Karpas-422 (cell line): Measurements from ENCODE around the gene ATP5PB. TPM values are rescaled to one million over a fixed set of nuclear protein-coding genes. Genes with fewer than 3 reads are reported as not detected.
A peak's percentile ranks its signal among the peaks of the same experiment; 100 is the strongest.

Experiments used
- DNase-seq: peaks from one replicate; pipeline ENCODE4 v3.0.0-alpha.2; 2015
- H2AFZ ChIP-seq: fragments of 200-600 bp; sonication (generic); 2 replicates; pipeline ENCODE4 v1.6.1; 2014; ENCODE audit warnings: antibody characterized with exemption, low read length, mixed read lengths
- H3K27ac ChIP-seq: fragments of 200-600 bp; sonication (generic); 2 replicates; pipeline ENCODE4 v1.5.1; 2014; ENCODE audit warnings: mild to moderate bottlenecking, low read length, moderate library complexity
- H3K27me3 ChIP-seq: fragments of 200-600 bp; sonication (generic); 2 replicates; pipeline ENCODE4 v1.6.1; 2014; ENCODE audit warnings: low read length, mixed read lengths
- H3K36me3 ChIP-seq: fragments of 200-600 bp; sonication (generic); 2 replicates; pipeline ENCODE4 v1.6.1; 2014; ENCODE audit warnings: low read length, mixed read lengths; ENCODE audit not compliant: insufficient read depth
- H3K4me1 ChIP-seq: fragments of 200-600 bp; sonication (generic); 2 replicates; pipeline ENCODE4 v1.6.1; 2014; ENCODE audit warnings: mild to moderate bottlenecking, low read length, mixed read lengths
- H3K4me2 ChIP-seq: fragments of 200-600 bp; sonication (generic); 2 replicates; pipeline ENCODE4 v1.6.1; 2014; ENCODE audit warnings: low read length, low read depth, mild to moderate bottlenecking; ENCODE audit not compliant: poor library complexity, severe bottlenecking
- H3K4me3 ChIP-seq: fragments of 200-600 bp; sonication (generic); 2 replicates; pipeline ENCODE4 v1.5.1; 2014; ENCODE audit warnings: mild to moderate bottlenecking, antibody characterized with exemption, low read length, mixed read lengths
- H3K79me2 ChIP-seq: fragments of 200-600 bp; sonication (generic); 2 replicates; pipeline ENCODE4 v1.6.1; 2014; ENCODE audit warnings: mild to moderate bottlenecking, low read length, mixed read lengths
- H3K9ac ChIP-seq: fragments of 200-600 bp; sonication (generic); 2 replicates; pipeline ENCODE4 v1.6.0; 2014; ENCODE audit warnings: low read length
- H3K9me2 ChIP-seq: fragments of 200-600 bp; sonication (generic), shearing (Covaris generic); replicated peaks from 2 replicates; pipeline ENCODE4 v1.6.0; 2014; ENCODE audit warnings: mild to moderate bottlenecking, low read length, moderate library complexity; ENCODE audit not compliant: insufficient read depth
- H3K9me3 ChIP-seq: fragments of 300-700, 200-600 bp; sonication (generic); 2 replicates; pipeline ENCODE4 v1.6.1; 2014; ENCODE audit warnings: low read length, mixed read lengths
- H4K20me1 ChIP-seq: fragments of 200-600 bp; sonication (generic); 2 replicates; pipeline ENCODE4 v1.6.1; 2014; ENCODE audit warnings: mild to moderate bottlenecking, antibody characterized with exemption, low read length, low read depth; ENCODE audit not compliant: insufficient read depth
- total RNA-seq: library from RNA; depleted of rRNA; stranded (reverse); fragments of >200 nt; shearing (Covaris generic); gene quantifications from 2 replicates; pipeline ENCODE4 v1.2.3, GENCODE V29; 2014; ENCODE audit warnings: low replicate concordance

Gene ATP5PB
- total RNA-seq, 1 experiment from 2014 or later: 590 TPM

- no peak for DNase-seq
- H3K9ac ChIP-seq: no peak overlapping the region
- no peak overlapping the region for H3K4me3 ChIP-seq
- H3K27me3 ChIP-seq: no peaks in the 10 kb centered on the region
- no peaks in the 10 kb centered on the region for H3K9me2 ChIP-seq
- no peak overlapping the region for H2AFZ ChIP-seq
- no peaks in the 10 kb centered on the region for H3K36me3 ChIP-seq
- no peaks in the 10 kb centered on the region for H3K79me2 ChIP-seq
- H3K4me2 ChIP-seq: no peak overlapping the region
- peaks cover 4% of the 10 kb centered on the region; the same call in 1 of the 2 replicates for H3K4me1 ChIP-seq
- H3K27ac ChIP-seq: no peak overlapping the region
- no peaks in the 10 kb centered on the region for H4K20me1 ChIP-seq
- no peaks in the 10 kb centered on the region for H3K9me3 ChIP-seq
Measured at GRCh38 chr1:111491070-111491469, 41.8 kb downstream of the ATP5PB start.

GRCh38 chr1:111496398-111496797 lies 47.1 kb downstream of the ATP5PB start:
- no peak for DNase-seq

GRCh38 chr1:111497592-111497991 lies 48.3 kb downstream of the ATP5PB start:
- Histone ChIP-seq H3K27ac (no peak overlapping the region), H3K4me3 (no peak overlapping the region), H3K9me2 (no peaks in the 10 kb centered on the region), H3K4me2 (no peak overlapping the region), H3K4me1 (peaks cover 4% of the 10 kb centered on the region; the same call in 1 of the 2 replicates), H3K27me3 (no peaks in the 10 kb centered on the region), H3K79me2 (no peaks in the 10 kb centered on the region), H3K9ac (no peak overlapping the region), H3K36me3 (no peaks in the 10 kb centered on the region), H4K20me1 (no peaks in the 10 kb centered on the region), H3K9me3 (no peaks in the 10 kb centered on the region), H2AFZ (no peak overlapping the region)
- no peak for DNase-seq

More at GRCh38 chr1:111496398-111496797, 47.1 kb downstream of the ATP5PB start:
- H3K9me2 ChIP-seq: no peaks in the 10 kb centered on the region
- H3K9me3 ChIP-seq: no peaks in the 10 kb centered on the region
- no peaks in the 10 kb centered on the region for H3K27me3 ChIP-seq
- H3K36me3 ChIP-seq: no peaks in the 10 kb centered on the region
- no peak overlapping the region for H3K4me2 ChIP-seq
- H3K4me3 ChIP-seq: no peak overlapping the region
- H3K27ac ChIP-seq: no peak overlapping the region
- H3K79me2 ChIP-seq: no peaks in the 10 kb centered on the region
- no peak overlapping the region for H2AFZ ChIP-seq
- H4K20me1 ChIP-seq: no peaks in the 10 kb centered on the region
- H3K9ac ChIP-seq: no peak overlapping the region
- peaks cover 4% of the 10 kb centered on the region; the same call in 1 of the 2 replicates for H3K4me1 ChIP-seq

GRCh38 chr1:111499026-111499785 lies 49.9 kb downstream of the ATP5PB start:
- Histone ChIP-seq H3K27me3 (no peaks in the 10 kb centered on the region), H3K9me3 (no peaks in the 10 kb centered on the region), H3K79me2 (no peaks in the 10 kb centered on the region), H3K27ac (no peak overlapping the region), H3K36me3 (no peaks in the 10 kb centered on the region), H2AFZ (no peak overlapping the region), H3K4me2 (no peak overlapping the region), H3K4me1 (peaks cover 11% of the 10 kb centered on the region), H3K9ac (no peak overlapping the region), H3K9me2 (no peaks in the 10 kb centered on the region), H4K20me1 (no peaks in the 10 kb centered on the region), H3K4me3 (no peak overlapping the region)
- no peak for DNase-seq

- no peaks in the 10 kb centered on the region for H3K79me2 ChIP-seq
- H2AFZ ChIP-seq: no peak overlapping the region
- H3K4me2 ChIP-seq: no peak overlapping the region
- no peaks in the 10 kb centered on the region for H3K9me3 ChIP-seq
- H3K27me3 ChIP-seq: no peaks in the 10 kb centered on the region
- no peak overlapping the region for H3K4me3 ChIP-seq
- H3K36me3 ChIP-seq: no peaks in the 10 kb centered on the region
- no peaks in the 10 kb centered on the region for H4K20me1 ChIP-seq
- H3K27ac ChIP-seq: no peak overlapping the region
- H3K4me1 ChIP-seq: peaks cover 35% of the 10 kb centered on the region
- no peak for DNase-seq
- no peak overlapping the region for H3K9ac ChIP-seq
- no peaks in the 10 kb centered on the region for H3K9me2 ChIP-seq
Measured at GRCh38 chr1:111501645-111502044, 52.4 kb downstream of the ATP5PB start.

GRCh38 chr1:111503585-111504060 lies 54.4 kb downstream of the ATP5PB start, which contains the start of the genes ADORA3 and TMIGD3:
TSS of gene ADORA3 (minus strand) at chr1:111503633. CDS start at chr1:111503354, 279 bp downstream.
TSS of gene TMIGD3 (minus strand) at chr1:111503633. CDS start at chr1:111503354, 279 bp downstream.
- Histone ChIP-seq H2AFZ (peak within 1 kb of the TSS; percentile 73; the same call in 1 of the 2 replicates), H3K9me3 (no peaks in the 10 kb centered on the region), H3K9ac (peak within 1 kb of the TSS; percentile 4; the same call in 1 of the 2 replicates), H3K36me3 (no peaks in the 10 kb centered on the region), H3K4me3 (no peak within 1 kb of the TSS), H3K9me2 (no peaks in the 10 kb centered on the region), H3K27me3 (no peaks in the 10 kb centered on the region), H3K4me2 (peak within 1 kb of the TSS; percentile 17), H4K20me1 (no peaks in the 10 kb centered on the region), H3K27ac (0 out of 2 replicates have a peak within 1 kb of the TSS, but pooled peaks have one; percentile 27), H3K4me1 (peaks cover 54% of the 10 kb centered on the region), H3K79me2 (no peaks in the 10 kb centered on the region)
- peak; percentile 75 for DNase-seq

GRCh38 chr1:111504097-111504496 lies 54.8 kb downstream of the ATP5PB start:
- H3K79me2 ChIP-seq: no peaks in the 10 kb centered on the region
- H3K9ac ChIP-seq: peak overlapping the region; percentile 4; the same call in 1 of the 2 replicates
- no peak overlapping the region for H3K4me3 ChIP-seq
- no peaks in the 10 kb centered on the region for H4K20me1 ChIP-seq
- H3K4me2 ChIP-seq: peak overlapping the region; percentile 17
- H3K9me2 ChIP-seq: no peaks in the 10 kb centered on the region
- H3K9me3 ChIP-seq: no peaks in the 10 kb centered on the region
- peak overlapping the region; percentile 73; the same call in 1 of the 2 replicates for H2AFZ ChIP-seq
- no peaks in the 10 kb centered on the region for H3K27me3 ChIP-seq
- H3K36me3 ChIP-seq: no peaks in the 10 kb centered on the region
- no peak for DNase-seq
- no peak overlapping the region for H3K27ac ChIP-seq
- peaks cover 59% of the 10 kb centered on the region for H3K4me1 ChIP-seq

GRCh38 chr1:111505641-111506119 lies 56.4 kb downstream of the ATP5PB start:
- no peaks in the 10 kb centered on the region for H4K20me1 ChIP-seq
- H3K27ac ChIP-seq: peak overlapping the region; percentile 98
- no peaks in the 10 kb centered on the region for H3K79me2 ChIP-seq
- H3K4me3 ChIP-seq: peak overlapping the region; percentile 34; the same call in 1 of the 2 replicates
- H3K4me2 ChIP-seq: peak overlapping the region; percentile 58
- H3K9ac ChIP-seq: peak overlapping the region; percentile 64
- no peaks in the 10 kb centered on the region for H3K27me3 ChIP-seq
- no peaks in the 10 kb centered on the region for H3K9me2 ChIP-seq
- DNase-seq: peak; percentile 94
- H2AFZ ChIP-seq: peak overlapping the region; percentile 85
- H3K36me3 ChIP-seq: no peaks in the 10 kb centered on the region
- peaks cover 73% of the 10 kb centered on the region for H3K4me1 ChIP-seq
- H3K9me3 ChIP-seq: no peaks in the 10 kb centered on the region
